HK-2 (cell line): ENCODE data around the gene ZNF20.
"Not testable (repeated sequence)": the region's sequence is repeated elsewhere in the genome, so short reads cannot be mapped to it uniquely, and the experiment has no call there.

Source experiments
- DNase-seq: peaks from one replicate; pipeline ENCODE4 v3.0.0-alpha.2; 2018; ENCODE audit not compliant: unreplicated experiment

Gene ZNF20

DNA sequence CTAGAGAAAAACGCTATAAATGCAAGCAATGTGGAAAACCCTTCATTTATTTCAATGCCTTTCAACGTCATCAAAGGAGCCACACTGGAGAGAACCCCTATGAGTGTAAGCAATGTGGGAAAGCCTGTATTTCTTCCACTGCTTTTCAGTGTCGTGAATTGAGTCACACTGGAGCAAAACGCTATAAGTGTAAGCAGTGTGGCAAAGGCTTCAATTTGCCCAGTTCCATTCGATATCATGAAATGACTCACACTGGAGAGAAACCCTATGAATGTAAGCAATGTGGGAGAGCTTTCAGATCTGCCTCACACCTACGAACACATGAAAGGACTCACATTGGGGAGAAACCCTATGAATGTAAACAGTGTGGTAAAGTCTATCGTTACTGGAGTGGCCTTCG lies 27.4 kb downstream of the ZNF20 start:
- no peak for DNase-seq

DNA sequence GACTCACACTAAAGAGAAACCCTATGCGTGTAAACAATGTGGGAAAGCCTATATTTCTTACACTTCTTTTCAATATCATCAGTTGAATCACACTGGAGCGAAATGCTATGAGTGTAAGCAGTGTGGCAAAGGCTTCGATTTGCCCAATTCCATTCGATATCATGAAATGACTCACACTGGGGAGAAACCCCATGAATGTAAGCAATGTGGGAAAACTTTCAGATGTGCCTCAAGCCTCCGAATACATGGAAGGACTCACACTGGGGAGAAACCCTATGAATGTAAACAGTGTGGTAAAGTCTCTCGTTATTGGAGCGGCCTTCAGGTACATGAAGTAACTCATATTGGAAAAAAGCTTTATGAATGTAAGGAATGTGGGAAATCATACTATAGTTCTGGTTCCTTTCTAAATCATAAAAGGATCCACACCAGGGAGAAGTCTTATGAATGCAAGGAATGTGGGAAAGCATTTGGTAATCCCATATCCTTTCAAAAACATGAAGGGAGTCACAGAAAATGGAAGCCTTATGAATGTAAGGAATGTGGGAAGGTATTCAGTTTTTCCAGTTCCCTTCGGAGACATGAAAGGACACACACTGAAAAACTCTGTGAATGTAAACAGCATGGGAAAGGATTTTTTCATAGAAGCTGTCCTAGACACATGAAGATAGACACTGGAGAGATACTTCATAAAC lies 28.1 kb downstream of the ZNF20 start:
- DNase-seq, result no peak

DNA sequence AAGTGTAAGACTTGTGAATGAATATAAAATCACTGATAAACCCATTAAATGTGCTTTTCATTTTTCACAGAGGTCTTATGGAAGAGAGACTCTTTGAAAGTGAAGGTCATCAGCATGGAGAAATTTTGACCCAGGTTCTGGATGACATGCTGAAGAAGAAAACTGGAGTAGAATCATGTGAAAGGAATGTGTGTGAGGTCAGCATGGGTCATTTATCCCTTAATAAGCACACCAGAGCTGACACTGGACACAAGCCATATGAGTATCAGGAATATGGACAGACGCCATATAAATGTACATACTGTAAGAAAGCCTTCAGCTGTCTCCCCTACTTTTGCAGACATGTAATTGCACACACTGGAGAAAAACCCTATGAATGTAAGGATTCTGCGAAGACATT lies 29.0 kb downstream of the ZNF20 start:
- no peak for DNase-seq

DNA sequence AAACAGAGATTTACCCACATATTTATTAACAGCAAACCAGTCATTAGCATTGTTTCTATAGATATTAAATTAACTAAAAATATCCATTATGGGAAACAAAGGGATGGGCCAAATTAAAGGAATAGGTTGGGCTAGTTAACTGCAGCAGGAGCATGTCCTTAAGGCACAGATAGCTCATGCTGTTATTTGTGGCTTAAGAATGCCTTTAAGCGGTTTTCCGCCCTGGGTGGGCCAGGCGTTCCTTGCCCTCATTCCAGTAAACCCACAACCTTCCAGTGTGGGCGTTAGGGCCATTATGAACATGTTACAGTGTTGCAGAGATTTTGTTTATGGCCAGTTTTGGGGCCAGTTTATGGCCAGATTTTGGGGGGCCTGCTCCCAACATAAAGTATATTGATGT lies 36.2 kb downstream of the ZNF20 start:
- not testable (repeated sequence) for DNase-seq

DNA sequence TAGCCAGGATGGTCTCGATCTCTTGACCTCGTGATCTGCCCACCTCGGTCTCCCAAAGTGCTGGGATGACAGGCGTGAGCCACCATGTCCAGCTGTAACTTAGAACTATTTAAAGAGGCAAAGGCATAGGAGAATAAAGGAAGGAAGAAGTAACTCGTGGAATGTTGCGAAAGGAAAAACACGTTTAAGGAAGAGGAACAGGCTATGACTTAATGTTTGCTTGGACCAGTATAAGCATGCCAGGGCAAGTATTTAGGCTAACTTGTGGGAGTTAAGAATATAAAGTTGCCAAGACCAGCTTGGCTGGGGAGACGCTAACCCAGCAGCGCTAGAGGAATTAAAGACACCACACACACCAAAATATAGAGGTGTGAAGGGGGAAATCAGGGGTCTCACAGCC lies 42.1 kb downstream of the ZNF20 start:
- no peak for DNase-seq

DNA sequence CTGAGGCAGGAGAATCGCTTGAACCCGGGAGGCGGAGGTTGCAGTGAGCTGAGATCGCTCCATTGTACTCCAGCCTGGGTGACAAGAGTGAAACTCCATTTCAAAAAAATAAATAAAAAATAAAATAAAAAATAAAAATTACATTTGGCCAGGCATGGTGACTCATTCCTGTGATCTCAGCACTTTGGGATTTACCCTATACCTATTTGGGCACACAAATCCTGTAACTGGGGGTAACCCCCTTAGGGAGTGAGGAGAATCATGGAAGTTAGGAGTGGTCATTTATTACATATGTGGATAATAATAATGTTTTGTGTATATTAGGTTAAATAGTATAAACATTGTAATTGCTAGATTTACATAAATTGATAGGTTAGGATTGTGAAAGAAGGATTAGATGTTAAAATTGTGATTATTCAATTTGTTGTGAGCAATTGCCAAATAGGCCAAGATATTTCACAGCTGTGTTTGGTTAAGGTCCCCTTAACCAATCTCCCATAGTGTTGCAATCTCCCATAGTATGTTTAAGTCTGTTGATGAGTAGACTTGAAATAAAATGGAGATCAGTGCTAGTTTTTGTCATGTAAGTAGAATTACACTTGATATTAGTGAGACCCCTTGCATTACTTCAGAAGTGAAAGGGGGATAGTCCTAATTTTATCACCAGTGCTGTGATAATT lies 44.9 kb downstream of the ZNF20 start:
- DNase-seq, result no peak

DNA sequence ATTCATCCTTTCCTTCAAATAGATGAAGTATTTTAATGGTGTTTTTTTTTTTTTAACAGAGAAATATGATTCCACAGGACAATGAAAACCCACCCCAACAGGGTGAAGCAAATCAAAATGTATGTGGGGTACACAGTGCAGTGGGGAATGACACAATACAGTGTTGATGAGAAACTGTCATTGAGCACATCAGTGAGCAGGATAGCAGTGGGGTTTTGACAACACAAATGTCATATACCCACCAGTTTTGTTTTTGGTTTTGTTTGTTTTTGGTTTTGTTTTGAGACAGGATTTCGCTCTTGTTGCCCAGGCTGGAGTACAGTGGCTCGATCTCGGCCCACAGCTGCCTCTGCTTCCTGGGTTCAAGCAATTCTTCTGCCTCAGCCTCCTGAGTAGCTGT lies 46.4 kb downstream of the ZNF20 start:
- DNase-seq, result no peak

DNA sequence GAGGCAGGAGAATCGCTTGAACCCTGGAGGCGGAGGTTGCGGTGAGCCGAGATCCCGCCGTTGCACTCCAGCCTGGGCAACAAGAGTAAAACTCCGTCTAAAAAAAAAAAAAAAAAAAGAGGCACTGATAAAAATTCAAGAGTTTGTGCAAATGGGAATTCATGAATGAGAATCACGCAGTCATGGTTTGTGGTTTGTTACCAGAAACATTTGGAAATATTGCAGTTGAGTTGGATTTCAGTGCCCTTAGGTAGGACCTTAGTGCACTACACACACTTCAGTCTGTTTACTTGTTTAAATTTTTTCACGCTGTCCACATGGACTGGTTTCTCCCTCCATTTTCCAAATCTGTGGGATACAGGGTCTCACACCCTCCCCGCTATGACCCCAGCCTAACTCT lies 47.2 kb downstream of the ZNF20 start:
- DNase-seq, result no peak

DNA sequence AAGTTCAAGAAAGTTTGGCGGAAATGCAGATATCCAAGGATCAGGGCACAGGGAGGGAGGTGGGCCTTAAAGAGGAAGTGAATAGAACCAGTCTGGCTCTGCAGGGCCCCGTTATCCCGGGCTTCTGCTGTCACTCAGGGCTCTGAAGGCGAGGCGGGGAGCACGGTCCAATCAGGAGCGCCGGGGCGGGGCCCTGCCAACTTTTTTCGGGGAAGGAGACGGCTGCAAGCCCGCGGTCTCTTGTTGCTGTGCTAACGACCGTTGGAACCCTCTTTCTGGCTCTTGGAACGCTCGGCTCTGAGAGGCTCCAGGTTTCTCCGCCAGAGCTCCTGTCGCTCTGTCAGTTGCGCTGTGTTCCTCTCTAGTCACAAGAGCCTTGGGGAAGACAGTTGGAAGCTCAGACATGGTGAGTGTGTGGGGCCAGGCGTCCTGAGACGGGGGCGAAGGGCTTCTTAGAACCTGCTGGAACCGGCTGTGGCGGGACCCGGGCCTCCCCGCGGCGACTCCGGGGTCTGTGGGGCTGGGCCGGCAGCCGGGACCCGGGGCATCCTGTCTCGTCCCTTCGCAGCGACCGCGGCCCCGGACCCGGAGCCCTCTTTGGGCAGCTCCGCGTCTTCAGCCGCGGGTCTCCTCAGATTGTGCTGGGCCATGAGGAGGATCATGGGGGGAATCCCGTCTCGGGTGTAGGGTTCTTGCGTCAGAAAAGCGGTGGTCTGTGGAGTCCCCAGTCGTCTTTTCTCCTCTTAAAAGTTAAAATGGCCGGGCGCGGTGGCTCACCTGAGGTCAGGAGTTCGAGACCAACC lies 47.9 kb downstream of the ZNF20 start:
- no peak for DNase-seq

DNA sequence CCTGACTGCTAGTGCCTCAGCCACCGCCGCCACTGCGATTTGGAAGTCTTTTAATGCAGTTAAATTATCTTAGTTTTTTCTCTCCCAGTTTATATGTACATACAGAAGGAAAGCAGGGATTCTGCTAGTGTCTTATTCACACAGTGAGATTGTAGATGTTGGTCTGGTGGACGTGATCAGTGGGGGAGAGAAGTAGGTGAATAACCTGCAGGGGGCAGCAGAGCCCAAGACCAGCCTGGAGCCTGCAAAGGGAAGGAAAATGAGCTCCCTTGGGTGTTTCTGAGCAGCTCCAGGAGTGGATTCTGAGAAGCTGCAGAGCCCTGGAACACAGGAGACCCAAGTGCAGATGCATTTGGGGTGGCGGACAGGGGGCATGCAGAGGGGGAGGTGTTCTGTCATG lies 49.3 kb downstream of the ZNF20 start:
- DNase-seq, result peak; percentile 11

DNA sequence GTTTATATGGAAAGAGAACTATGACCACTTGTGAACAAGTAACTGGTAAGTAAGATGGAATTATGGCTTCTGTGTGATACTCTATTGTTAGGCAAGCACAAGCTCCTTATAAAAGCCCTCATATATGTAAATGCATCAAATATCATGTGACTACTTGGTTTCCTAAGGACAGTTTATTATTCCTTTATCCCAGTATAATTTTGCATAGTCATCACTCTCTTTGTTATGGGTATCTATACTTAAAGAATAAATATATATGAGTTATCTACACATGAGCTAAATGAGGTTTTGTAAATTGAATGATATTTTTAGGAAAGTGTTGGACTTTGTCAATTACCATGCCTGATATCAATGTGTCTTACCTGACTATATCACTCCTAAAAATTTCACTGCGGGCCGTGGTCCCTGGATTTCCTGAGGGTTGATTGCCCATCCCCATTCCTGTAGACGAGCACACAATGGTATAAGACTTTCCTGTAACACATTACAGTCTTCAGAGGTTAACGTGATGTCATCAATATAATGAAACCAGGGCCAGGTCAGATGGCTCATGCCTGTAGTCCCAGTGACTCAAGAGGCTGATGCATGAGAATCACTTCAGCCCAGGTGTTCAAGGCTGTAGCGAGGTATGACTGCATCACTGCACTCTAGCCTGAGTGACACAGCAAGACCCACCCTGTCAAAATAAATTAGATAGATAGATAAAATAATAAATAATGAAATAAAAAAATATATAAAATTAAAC lies 54.9 kb downstream of the ZNF20 start:
- DNase-seq, result no peak

DNA sequence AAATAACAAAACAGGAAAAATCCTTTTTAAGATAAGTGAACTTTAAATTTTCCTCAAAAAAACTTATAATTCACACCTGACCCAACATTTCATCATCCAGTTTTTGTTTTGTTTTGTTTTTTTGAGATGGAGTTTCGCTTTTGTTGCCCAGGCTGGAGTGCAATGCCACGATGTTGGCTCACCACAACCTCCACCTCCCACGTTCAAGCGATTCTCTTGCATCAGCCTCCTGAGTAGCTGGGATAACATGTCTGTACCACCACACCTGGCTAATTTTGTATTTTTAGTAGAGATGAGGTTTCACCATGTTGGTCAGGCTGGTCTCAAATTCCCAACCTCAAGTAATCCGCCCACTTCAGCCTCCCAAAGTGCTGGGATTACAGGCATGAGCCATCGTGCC lies 56.8 kb downstream of the ZNF20 start:
- DNase-seq, result not testable (repeated sequence)
